ENCODE measurements around the gene NKX6-2. TPM values are rescaled to one million over a fixed set of nuclear protein-coding genes. Genes with fewer than 3 reads are reported as not detected.
"Not testable (repeated sequence)": the region's sequence is repeated elsewhere in the genome, so short reads cannot be mapped to it uniquely, and the experiment has no call there.

NKX6-2 gene
- total RNA-seq, 4 donors from 2014 or later, result not detected

DNA sequence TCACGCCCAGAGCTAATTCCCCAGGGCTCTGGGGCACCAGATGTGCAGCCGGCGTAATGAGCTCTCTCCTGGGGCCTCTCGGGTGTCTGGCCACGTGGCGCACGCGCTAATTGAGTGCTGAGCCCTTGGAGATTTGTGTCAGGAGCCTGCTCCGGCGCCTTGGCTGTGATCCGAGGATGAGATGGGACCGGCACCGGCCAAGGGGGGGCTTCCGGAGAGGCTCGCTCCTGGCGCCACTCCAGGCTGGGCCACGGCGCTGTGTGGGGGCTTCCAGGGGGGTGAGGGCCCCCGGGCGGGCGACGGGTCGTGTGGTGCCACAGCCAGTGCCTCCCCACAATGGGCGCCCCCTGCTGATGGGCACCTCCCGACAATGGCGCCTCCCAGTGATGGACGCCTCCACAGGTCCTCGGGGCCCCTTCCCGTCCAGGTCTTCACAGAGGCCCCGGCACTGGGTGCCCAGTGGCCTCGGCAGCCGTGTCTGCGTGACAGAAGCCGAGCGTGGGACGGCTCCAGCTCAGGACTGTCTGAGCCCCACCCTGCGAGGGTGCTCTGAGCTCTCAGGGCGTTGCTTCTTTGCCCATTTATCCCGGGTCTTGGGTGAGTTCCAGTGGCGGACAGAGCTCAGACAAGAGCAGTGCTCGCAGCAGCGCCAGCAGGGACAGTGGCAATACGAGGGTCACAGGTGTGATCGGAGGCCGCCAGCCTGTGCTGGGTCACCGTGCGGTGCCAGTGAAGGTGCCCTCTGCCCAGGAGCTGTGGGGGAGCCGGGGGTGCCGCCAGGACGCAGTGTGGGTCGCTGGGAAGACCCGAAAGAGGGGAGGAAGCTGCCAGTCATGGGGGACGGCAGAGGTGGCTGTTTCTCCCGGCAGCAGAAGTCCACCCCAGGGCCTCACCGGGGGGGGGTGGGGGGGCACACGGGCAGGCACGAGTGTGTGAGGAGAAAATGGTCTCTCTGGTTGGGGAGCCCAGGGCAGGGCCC lies 8.2 kb upstream of the NKX6-2 start:
- WGBS, result 86% methylated on average over 19 of the region's 57 CpGs
- no peaks in the 10 kb centered on the region for H3K4me1 ChIP-seq
- H3K9me3 ChIP-seq, result no peaks in the 10 kb centered on the region
- H3K27me3 ChIP-seq, result peaks cover 0 to 41% (median 5%) of the 10 kb centered on the region in 4 donors
- H3K27ac ChIP-seq (replicated peaks in 1 of 4), result no peak overlapping the region
- H3K4me3 ChIP-seq, result no peak overlapping the region
- H3K36me3 ChIP-seq, result no peaks in the 10 kb centered on the region
- TF ChIP-seq POLR2AphosphoS5 (IDR thresholded peaks at IDR 0.05), result no peak
- TF ChIP-seq EP300 (IDR thresholded peaks at IDR 0.05), result no peak
- TF ChIP-seq CTCF (IDR thresholded peaks at IDR 0.05), result no peak
- no peak for TF ChIP-seq POLR2A (IDR thresholded peaks at IDR 0.05; ENCODE audit: low read depth)
- DNase-seq (ENCODE audit: extremely low spot score), result no peak
- intact Hi-C loops (cut with DNase I), result no loop called here

GRCh38 chr10:132793213-132793612 lies 7.3 kb upstream of the NKX6-2 start:
- Histone ChIP-seq H3K4me1 (peaks cover under 1 to 6% (median 6%) of the 10 kb centered on the region in 4 donors), H3K27ac (replicated peaks in 1 of 4) (no peak overlapping the region), H3K27me3 (peaks cover 0 to 50% (median 13%) of the 10 kb centered on the region in 4 donors), H3K36me3 (no peaks in the 10 kb centered on the region), H3K4me3 (no peak overlapping the region), H3K9me3 (no peaks in the 10 kb centered on the region)
- intact Hi-C loops (cut with DNase I), result no loop called here
- TF ChIP-seq POLR2A (IDR thresholded peaks at IDR 0.05; ENCODE audit: low read depth), result no peak
- no peak for TF ChIP-seq EP300 (IDR thresholded peaks at IDR 0.05)
- TF ChIP-seq POLR2AphosphoS5 (IDR thresholded peaks at IDR 0.05), result no peak
- TF ChIP-seq CTCF (IDR thresholded peaks at IDR 0.05), result no peak
- no peak for DNase-seq (ENCODE audit: extremely low spot score)
- WGBS, result 89% methylated on average over 8 of the region's 9 CpGs

DNA sequence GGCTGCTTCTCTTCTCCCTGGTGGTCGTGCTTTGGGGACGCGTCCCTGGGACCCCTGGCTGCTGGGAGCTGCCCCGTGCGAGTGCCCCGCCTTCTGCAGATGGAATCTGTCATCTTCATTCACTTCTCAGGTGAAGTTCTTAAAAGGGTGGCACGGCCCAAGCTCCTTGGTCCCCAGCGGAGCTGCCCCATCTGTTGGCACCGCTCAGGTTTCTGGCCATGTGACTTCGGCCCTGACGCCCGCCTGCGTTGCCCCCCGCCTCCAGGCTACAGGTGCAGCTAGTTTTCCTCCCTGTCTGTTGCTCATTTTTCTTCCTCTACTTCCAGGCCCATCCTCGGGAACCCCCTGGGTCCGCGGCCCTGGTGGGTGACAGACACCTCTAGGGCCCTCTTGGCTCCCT lies 6.8 kb upstream of the NKX6-2 start:
- 85% methylated on average over 16 of the region's 17 CpGs for WGBS
- H3K4me1 ChIP-seq, result peaks cover 5 to 10% (median 10%) of the 10 kb centered on the region in 4 donors
- peaks cover 0 to 54% (median 17%) of the 10 kb centered on the region in 4 donors for H3K27me3 ChIP-seq
- intact Hi-C loops (cut with DNase I), result no loop called here
- H3K27ac ChIP-seq (replicated peaks in 1 of 4), result no peak overlapping the region
- no peak for DNase-seq (ENCODE audit: extremely low spot score)
- no peaks in the 10 kb centered on the region for H3K36me3 ChIP-seq
- TF ChIP-seq POLR2AphosphoS5 (IDR thresholded peaks at IDR 0.05), result no peak
- no peak for TF ChIP-seq EP300 (IDR thresholded peaks at IDR 0.05)
- TF ChIP-seq POLR2A (IDR thresholded peaks at IDR 0.05; ENCODE audit: low read depth), result no peak
- no peak for TF ChIP-seq CTCF (IDR thresholded peaks at IDR 0.05)
- no peak overlapping the region for H3K4me3 ChIP-seq
- H3K9me3 ChIP-seq, result no peaks in the 10 kb centered on the region

- H3K9me3 ChIP-seq; H3K36me3 ChIP-seq; H3K27ac ChIP-seq (replicated peaks in 1 of 4); H3K4me3 ChIP-seq; intact Hi-C loops (cut with DNase I); DNase-seq (ENCODE audit: extremely low spot score): not testable (repeated sequence)
- peaks cover 0 to 61% (median 24%) of the 10 kb centered on the region in 4 donors for H3K27me3 ChIP-seq
- peaks cover 12 to 17% (median 17%) of the 10 kb centered on the region in 4 donors for H3K4me1 ChIP-seq
- 97% methylated on average over 16 of the region's 33 CpGs for WGBS
These were observed 6.2 kb upstream of the NKX6-2 start for GRCh38 chr10:132792099-132792498.

DNA sequence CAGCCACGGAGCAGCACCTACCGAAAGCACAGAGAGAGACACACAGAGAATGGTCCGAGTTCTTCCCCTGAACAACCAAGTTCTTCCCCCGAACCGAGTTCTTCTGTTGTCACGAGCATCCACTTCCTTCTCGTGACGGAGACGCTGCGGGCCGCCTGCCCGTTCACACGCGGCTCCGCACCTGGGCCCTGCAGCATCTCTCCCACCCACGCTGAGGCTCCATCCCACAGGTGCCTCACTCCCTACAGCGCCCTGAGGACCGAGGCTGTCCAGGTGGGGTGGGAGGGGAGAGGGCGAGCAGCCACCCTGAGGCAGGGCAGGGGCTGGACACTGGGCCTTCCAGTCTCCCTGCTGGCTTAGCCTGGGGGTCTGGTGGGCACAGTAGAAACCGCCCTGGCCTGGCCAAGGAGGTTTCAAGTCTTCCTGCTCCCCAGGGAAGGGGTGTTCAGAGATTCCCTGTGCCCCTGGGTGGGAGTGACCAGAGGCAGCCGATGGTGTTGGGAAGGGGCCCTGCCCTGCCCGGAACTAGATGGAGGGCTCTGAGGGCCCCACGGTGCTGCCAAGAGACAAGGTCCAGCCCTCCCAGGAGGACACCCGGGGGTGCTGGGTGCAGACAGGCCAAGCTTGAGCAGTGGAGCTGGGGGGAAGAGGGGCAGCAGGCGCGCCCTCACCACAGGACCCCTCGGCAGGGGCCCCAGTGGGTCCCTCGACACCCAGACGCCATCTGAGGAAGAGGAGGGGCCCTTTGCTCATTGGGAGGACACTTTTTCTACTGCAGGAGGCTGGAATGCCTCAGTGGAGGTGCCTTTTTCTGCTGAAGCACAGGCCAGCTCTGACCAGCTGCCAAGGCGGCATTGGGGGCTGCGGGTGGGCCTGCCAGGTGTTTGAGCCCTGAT lies 5.2 kb upstream of the NKX6-2 start:
- no peak overlapping the region for H3K27ac ChIP-seq (replicated peaks in 1 of 4)
- no peak for DNase-seq (ENCODE audit: extremely low spot score)
- H3K36me3 ChIP-seq, result no peaks in the 10 kb centered on the region
- H3K4me1 ChIP-seq, result peaks cover 21 to 26% (median 26%) of the 10 kb centered on the region in 4 donors
- no peak overlapping the region for H3K4me3 ChIP-seq
- peaks cover 0 to 70% (median 33%) of the 10 kb centered on the region in 4 donors for H3K27me3 ChIP-seq
- TF ChIP-seq POLR2A (IDR thresholded peaks at IDR 0.05; ENCODE audit: low read depth) (no peak), CTCF (IDR thresholded peaks at IDR 0.05) (no peak), EP300 (IDR thresholded peaks at IDR 0.05) (no peak), POLR2AphosphoS5 (IDR thresholded peaks at IDR 0.05) (no peak)
- WGBS, result 66% methylated on average over 28 of the region's 31 CpGs
- intact Hi-C loops (cut with DNase I), result no loop called here
- H3K9me3 ChIP-seq, result no peaks in the 10 kb centered on the region
